Epithelial cell of proximal tubule (primary cell): ENCODE data around the gene LDHAL6A. TPM values are rescaled to one million over a fixed set of nuclear protein-coding genes. Genes with fewer than 3 reads are reported as not detected.

Experiments
- DNase-seq: peaks from one replicate; pipeline ENCODE4 v3.0.0-alpha.2; 2011; ENCODE audit warnings: low read depth
- H3K4me3 ChIP-seq: 2 replicates; pipeline ENCODE4 v1.5.1; 2011; ENCODE audit warnings: low read depth, mild to moderate bottlenecking, low read length
- CTCF ChIP-seq: conservative IDR thresholded peaks from 2 replicates; pipeline ENCODE4 v1.5.1; 2012; ENCODE audit warnings: low read depth, mild to moderate bottlenecking, low read length
- total RNA-seq: library from RNA; depleted of rRNA; stranded (reverse); fragments of >200 nt; gene quantifications from 2 replicates; pipeline ENCODE4 v1.2.3, GENCODE V29; 2015

Gene LDHAL6A
- total RNA-seq, 1 donor from 2014 or later: not detected

GRCh38 chr11:18429332-18429731 is 26.3 kb upstream of the LDHAL6A start:
- DNase-seq: no peak
- H3K4me3 ChIP-seq: no peak overlapping the region
- no peak for TF ChIP-seq CTCF

- TF ChIP-seq CTCF: no peak
- DNase-seq: no peak
- H3K4me3 ChIP-seq: no peak overlapping the region
These were observed 17.0 kb upstream of the LDHAL6A start for GRCh38 chr11:18438691-18439090.

- no peak for DNase-seq
- TF ChIP-seq CTCF: no peak
- no peak overlapping the region for H3K4me3 ChIP-seq
These were observed 6.4 kb upstream of the LDHAL6A start for GRCh38 chr11:18449251-18449650.

GRCh38 chr11:18452927-18453326 is 2.7 kb upstream of the LDHAL6A start:
- no peak for TF ChIP-seq CTCF
- DNase-seq: no peak
- H3K4me3 ChIP-seq: no peak overlapping the region

GRCh38 chr11:18457450-18457849 is 1.8 kb downstream of the LDHAL6A start:
- H3K4me3 ChIP-seq: no peak overlapping the region
- no peak for TF ChIP-seq CTCF
- no peak for DNase-seq

GRCh38 chr11:18459634-18460033 is 4.0 kb downstream of the LDHAL6A start:
- no peak overlapping the region for H3K4me3 ChIP-seq
- no peak for TF ChIP-seq CTCF
- DNase-seq: no peak

GRCh38 chr11:18461909-18462308 is 6.3 kb downstream of the LDHAL6A start:
- no peak overlapping the region for H3K4me3 ChIP-seq
- TF ChIP-seq CTCF: no peak
- DNase-seq: no peak
